Hypothalamus (tissue), 51 donors: ENCODE results near the gene GRIK1.

Experiments
- DNase-seq, 51 donors: peaks; one replicate each; lab custom pipeline; 2025; lab: John Stamatoyannopoulos, UW

The GRIK1 gene

DNA sequence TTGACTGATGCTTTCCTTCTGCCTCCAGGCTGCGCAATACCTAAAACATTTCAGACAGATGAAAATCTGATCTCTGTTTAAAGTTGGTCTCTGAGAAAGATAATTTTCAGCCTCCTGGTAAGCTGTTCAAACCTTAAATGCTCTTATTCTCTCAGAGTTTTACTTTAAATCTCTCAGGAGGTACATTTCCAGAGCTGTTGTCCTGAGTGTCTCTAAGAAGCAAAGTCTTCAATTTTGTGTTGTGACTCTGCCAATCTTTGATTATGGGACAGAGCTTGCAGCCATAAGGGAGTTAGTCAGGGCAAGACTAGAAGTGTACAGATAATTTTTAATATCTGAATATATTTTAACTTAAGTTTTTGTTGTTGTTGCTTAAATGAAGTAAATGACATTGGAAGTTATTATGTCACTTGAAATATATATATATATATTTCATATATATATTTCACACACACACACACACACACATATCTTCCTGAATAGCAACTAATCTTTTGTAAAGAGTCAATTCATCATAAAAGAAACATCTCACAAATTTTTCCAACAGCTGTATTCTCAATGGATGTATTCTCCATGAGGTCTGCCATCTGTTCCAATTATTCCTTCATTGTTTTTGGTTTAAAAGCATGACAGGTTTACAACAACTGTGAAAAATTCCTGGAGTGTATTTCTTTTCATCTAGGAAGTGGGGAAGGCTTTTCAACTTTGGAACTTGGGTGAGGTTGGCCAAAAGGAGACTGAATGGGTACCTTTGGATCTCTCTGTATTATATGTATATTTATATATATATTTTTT is 381.7 kb downstream of the GRIK1 start:
- DNase-seq: no peak

DNA sequence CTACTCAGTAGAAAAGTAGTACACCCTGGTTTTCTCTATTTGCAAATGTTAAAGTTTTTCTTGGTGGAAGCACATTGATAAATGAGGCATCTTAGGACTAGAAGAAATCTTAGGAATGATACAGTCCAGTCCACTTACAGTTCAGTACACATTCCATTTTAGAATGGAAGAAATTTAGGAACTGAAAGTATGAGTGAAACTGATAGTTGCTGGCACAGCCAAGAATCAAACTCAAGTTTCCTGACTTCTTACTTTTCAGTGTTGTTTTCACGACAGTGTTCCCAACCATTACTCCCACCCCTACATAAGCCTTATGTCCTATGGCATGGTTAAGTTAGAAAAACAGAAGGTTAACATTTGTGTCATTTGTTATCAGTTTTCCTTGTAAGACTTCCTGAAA is 382.6 kb downstream of the GRIK1 start:
- DNase-seq: no peak

DNA sequence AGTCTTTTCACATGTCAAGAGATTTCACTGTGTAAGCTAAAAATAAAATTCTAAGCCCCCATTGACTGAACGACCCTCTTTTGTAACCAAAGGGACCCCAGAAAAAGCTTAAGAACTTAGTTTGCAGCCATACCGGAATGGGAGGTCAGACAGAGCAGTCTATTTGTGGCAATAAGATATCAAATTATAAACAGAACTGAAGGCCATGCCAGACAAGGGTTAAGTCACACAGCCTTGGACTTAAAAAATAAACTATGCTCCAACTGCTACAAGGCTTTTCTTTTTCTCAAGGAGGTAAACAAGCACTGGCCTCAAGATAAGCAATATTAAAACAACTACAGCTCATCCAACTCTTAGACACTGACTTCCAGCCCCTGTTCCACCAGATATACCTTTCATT is 384.2 kb downstream of the GRIK1 start:
- DNase-seq: no peak

DNA sequence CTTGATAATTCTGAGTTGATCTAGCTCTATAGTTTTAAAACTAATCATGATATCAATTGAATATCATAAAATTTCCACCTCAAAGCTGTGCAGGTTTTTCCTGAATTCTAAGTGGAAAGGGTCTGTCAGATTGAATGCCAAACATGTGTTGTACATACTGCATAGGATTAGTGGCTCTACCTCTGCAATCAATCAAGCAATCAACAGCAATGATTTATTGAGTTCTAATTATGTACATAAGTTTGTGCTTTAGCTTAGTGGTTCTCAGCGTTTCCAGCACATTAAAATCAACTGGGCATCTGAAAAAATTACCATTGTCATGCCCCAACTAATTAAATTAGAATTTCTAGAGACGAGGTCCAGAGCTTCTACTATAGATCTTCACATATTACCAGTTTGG is 389.6 kb downstream of the GRIK1 start:
- no peak for DNase-seq

DNA sequence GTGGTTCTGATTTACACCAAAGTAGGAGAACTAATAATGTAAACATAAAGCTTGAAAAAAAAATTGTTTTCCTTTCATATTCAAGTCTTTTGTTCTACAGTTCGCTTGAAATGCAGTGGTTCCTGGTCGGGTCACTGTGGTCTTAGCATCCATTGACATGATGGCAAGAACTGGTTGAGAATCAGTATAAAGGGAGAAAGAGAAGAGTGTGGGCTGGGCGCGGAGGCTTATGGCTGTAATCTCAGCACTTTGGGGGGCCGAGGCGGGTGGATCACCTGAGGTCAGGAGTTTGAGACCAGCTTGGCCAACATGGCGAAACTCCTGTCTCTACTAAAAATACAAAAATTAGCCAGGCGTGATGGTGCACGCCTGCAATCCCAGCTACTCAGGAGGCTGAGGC is 390.2 kb downstream of the GRIK1 start:
- DNase-seq: no peak

DNA sequence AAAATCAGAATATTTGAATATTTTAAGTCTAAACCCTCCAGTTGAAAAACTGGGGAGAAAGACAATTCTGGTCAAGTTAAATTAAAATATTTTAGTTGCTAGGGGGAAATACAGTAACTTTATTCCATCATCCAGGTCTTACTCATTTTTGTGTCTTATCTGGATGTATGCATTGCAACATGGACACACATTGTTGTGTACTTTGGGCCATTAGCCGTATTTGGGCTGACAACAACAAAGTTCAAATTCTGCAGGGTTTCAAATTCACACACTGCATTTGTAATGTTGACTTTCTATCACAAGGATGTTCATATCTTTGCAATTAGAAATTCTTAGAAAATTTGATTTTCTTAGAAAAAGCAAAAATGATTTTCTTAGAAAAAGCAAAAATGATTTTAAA is 391.8 kb downstream of the GRIK1 start:
- DNase-seq: no peak

DNA sequence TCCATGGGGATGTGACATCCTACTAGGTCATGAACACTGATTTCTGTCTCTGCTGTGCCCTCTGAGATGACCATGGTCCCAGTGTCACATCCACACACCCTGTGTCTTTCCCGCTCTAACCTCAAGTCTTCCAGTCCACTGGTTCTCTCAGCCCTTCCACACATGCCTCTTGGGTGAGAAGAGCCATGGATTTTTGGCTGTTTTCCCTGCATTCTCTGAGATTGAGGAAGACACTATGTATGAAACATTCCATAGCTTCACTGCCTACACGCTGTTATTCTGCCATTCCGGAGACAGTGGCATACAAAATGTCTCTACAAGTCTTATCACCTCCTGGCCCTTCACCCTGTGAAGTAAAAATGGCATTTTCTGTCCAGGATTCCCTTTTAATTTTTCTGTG is 393.7 kb downstream of the GRIK1 start:
- no peak for DNase-seq

DNA sequence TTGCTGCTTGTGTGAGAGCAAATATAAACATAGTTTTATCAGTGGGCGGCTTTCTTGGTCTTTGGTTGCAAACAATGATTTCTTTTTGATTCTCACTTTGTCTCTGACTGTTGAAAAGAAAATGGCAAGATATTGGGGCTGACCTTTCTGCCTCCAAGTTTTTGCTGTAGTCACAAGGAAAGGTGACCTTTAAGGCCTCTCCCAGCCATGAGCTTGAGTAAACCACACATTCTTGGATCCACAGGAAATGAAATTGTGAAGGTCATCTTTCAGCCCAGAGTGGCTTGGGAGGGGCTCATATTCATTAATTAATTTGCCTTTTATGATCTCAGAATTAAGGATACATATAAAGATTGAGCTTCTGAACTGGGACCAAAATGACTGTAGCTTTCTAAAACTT is 399.5 kb downstream of the GRIK1 start:
- no peak for DNase-seq

DNA sequence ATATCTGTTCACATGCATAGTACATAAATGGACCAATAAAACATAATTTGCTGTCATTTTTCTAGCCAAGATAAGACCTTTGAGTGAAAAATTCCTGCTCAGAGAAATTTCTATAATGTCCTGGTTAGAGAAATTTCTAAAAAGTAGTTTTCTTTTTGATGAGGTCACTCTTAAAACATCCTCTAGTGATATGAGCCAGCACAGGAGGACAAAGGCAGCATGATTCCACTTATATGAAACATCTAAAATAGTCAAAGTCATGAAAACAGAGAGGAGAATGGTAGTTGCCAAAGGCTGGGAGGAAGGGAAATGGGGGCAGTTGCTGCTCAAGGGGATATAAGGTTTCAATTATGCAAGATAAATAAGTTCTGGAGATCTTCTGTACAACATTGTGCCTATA is 401.7 kb downstream of the GRIK1 start:
- no peak for DNase-seq

DNA sequence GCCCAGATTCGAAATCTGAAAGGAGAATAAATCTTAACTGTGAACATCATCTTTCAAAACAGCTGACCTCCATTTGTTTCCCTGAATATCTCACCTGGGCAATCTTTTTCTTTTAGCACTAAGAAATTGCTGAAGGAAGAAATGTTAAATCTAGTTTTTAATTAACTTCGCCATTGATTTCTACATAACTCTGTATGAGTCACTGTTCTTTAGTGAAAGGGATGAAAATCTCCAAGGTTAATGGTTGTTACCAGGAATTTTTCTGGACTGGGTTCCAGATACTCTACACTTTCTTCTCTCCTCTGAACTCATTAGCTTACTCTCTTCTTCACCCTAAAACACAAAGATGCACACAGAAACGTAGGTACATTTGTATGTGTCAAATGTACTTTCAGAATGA is 405.3 kb downstream of the GRIK1 start:
- no peak for DNase-seq

DNA sequence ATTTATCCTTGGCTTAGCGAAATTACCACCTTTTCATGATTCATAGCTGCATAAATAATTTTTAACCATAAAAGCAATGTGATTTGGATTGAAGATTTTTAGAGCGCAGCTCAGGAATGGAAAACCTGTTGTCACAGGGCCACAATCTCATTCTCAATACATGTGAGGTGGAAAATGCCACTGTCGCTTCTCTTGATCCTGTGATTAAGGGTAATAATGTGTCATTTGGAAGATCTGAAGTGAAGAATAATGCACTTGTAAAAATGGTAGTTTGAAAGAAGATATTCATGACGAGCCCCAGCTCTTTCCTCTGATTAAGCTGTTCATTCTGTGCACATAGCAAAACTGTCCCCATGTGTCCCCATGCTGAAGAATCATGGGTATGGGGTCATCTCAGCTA is 410.7 kb downstream of the GRIK1 start:
- DNase-seq: no peak

DNA sequence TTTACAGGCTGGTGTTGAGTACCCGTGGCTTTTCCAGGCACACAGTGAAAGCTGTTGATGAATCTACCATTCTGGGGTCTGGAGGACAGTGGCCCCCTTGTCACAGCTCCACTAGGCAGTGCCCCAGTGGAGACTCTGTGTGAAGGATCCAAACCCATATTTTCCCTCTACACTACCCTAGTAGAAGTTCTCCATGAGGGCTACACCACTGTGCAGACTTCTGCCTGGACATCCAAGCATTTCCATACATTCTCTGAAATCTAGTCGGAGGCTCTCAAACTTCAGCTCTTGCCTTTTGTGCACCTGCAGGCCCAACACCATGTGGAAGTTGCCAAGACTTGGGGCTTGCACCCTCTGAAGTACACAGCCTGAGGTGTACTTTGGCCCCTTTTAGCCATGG is 413.3 kb downstream of the GRIK1 start:
- DNase-seq: no peak

DNA sequence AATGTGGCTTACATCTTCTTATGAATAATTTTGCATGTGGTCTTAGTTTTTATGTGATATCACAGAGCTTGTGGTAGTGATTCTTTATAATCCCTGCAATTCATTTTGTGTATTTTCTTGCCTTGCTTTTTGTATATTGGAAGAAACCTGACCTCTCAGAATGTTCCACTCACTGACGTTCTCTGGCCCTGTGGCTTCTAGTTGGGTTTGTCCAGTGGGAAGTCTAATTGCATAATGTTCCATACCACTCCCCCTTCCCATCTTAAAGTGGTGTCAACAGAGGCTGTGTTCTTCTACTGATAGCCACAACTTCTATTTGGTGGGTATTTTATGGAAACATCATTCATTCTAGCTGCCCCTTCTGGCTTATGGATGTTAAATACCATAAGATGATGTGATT is 415.7 kb downstream of the GRIK1 start:
- DNase-seq: no peak

DNA sequence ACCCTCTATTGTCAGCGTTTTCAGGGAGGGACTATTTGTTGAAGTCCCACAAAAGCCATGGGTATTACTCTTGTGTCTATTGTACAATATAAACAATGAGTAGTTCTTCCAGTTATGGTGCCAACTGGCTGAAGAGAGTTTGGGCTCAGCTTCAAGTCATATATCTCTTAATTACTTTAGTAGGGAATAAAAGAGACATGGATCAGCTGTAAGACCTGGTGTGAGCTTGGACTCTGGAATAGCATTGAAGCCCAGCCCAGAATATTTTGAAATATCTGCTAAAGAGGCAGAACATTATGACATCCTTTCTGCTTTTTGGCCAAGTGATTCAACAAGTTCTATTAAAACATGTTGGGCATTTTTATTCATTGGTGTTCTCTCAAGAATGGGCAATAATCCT is 416.1 kb downstream of the GRIK1 start:
- DNase-seq: no peak

DNA sequence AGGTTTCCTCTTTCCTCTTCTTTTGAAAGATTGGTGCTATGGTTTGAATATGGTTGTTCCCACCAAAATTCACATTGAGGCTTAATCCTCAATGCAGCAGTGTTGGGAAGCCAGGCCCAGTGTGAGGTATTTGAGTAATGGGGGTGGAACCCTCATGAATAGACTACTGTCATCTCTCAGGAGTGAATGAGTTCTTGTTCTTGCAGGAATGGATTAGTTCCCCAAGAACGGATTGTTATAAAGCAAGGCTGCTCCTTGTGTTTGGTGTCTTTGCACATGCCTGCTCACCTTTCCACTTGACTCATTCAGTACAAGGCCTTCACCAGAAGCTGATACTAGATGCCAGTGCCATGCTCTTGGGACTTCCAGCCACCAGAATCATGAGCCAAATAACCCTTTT is 417.9 kb downstream of the GRIK1 start:
- no peak for DNase-seq

DNA sequence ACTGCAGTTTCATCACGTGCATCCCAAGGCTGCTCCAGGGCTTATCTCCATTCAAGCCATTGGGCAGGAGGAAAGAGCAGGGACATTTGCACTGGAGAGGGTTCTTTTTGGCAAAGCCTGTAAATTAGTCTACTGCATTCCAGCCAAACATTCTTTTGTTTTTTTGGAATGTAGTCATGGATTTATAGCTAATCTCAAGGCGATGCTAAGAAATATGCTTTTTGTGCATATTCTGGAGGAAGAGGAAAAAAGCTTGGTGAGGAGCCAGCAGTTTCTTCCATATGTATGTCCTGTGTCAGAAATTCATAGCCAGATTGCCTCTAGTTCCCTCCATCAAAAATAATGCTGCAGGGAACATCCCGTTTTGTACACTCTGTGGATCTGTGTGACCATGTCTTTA is 419.6 kb downstream of the GRIK1 start:
- no peak for DNase-seq

DNA sequence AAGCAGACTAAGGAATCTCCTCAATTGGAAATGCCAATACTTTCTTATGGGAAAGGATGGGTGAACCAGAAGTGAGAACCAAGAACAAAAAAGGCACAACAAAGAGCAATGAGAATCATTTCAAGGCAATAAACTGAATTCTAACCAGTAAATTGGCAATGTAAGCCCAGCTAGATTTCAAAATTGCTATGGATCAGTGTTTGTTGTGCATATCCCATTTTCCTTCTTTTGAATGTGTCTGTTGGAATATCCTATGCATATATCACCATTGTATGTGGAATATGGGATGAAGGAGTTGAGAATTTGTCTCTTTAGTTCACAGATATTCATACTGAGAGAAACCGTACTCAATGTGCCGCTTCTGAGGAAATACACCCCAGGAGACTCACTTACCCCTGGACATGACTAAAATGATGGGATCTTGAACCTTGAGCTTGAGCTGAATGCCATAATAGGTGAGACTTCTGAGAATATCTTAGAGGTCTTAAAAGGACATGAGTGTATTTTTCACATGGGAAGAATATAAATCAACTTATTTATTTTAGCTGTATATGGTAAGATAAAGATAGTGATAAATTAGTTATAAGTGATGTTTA is 425.0 kb downstream of the GRIK1 start:
- DNase-seq: no peak

DNA sequence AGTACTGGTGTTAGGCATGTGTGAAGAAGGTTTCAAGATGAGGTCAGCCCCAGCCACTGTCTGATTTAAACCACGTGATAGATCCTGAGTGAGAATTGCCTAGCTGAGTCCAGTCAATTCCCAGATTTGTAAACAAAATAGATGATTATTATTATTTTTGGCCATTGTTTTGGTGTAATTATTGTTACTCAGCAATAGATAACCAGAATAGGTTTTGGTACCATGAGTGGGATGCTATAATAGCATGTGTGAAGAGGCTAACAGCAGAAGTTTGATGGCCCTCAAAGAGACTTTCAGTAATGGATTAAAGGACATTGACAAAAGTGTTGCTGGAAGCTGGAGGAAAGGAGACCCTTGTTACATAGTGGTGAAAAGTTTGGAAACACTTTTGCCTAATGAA is 426.3 kb downstream of the GRIK1 start:
- DNase-seq: no peak

DNA sequence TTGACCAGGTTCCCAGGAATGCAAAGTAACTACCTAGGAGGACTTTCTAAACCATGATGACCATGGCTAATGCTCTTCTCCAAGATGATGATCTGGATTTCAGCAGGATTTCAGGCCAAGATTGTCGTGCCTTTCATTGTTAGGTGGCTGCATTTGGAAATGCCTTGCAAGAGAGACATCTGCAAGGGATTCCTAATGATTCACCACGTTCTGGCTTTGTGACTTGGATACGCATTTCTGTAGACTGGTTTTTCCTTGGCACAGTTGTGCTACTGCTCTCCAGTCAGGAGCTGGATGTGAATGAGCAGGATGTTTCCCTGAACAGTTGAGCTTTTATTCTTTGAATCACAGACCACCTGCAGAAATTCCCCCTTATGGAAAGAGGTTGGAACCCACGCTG is 428.7 kb downstream of the GRIK1 start:
- peak in 4 of 51 donors; percentile 2 to 8 (median 4) for DNase-seq

DNA sequence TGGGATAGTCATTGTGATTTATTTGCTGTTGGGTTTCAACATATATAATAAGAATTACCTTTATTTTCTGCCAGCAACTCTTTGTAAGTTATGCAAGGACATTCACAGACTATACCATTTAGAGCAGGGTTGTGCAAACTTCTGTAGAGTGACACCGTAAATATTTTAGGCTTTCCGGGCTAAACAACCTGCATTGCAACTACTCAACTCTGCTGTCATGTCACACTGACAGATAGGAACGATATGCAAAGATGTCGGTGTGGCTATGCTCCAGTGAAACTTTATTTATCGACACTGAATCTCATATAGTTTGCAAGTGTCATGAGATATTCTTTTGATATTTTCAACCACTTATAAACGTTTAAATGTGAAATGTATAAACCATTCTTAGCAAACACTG is 430.7 kb downstream of the GRIK1 start:
- no peak for DNase-seq

DNA sequence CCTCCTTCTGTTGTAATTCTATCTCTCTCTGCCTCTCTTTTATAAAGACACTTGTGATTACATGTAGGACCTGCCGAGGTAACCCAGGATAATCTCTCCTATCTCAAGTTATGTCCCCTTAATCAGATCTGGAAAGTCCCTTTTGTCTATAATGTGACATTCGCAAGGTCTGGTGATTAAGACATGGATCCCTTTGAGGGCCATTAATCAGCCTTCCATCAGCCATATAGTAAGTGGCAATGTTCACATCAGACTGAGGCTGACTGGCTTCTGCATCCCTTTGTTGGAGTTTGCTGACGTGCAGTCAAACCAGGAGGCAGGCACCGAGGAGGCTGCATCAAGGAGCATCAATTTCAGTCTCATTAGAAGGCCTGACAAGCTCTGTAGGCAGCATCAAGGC is 431.5 kb downstream of the GRIK1 start:
- DNase-seq: no peak

DNA sequence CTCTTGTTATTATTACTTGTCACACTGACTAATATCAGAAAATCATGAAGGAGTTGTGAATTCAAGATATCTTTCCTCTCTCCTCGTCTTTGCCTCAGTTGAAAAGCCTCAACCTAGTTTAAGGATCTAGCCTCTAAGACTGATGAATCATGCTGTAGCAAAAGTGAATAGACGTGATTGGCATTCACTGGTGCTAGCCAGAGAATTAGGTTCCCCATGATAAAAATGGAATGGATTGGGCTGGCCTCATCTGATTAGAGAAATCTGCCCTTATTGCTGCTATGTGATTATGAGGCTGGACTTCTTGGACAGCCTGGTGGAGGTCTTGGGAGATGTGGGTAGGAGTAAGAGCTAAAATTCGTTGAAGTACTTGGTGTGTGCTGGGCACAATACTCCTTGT is 432.8 kb downstream of the GRIK1 start:
- DNase-seq: no peak

DNA sequence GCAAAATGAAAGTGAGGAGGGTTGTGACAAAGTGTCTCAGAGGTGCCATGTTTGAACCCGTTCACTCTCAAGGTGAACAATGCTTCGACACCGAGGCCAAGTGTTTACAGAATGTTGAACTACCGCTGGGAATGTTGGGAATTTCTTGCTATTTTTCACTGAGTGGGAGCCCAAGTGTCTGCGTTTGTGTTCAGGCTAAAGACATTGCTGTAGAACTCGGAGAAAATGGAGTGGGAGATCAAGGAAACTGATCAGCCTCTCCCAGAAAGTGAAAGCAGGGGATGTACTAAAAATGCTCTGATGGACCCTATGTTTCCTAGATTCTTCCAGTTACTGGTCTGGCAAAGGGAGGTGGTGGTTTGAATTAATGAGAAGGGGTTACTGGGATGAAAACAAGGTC is 433.6 kb downstream of the GRIK1 start:
- no peak for DNase-seq
